ENCODE measurements around the gene MACROD2.
"Not testable (repeated sequence)": the region's sequence is repeated elsewhere in the genome, so short reads cannot be mapped to it uniquely, and the experiment has no call there.

The MACROD2 gene

DNA sequence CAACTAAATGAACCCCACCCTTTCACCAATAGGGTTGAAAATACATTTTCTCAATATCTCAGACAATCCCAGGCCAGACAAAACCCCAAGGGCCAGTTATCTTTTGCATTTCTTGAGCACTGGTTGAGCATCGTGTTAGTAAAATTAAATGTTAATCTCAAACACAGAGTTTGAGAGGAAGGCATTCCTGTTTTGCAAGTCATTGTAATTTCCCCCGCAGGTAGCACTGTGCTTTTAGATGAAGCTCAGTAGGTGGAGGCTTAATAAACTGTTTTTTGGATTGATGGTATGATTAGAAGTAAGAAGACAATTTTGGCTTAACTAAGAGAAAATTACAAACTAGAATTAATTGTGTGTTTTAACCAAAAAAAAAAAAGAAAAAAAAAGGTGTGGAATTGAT, 1340.7 kb downstream of the MACROD2 start:
- no peak for DNase-seq

DNA sequence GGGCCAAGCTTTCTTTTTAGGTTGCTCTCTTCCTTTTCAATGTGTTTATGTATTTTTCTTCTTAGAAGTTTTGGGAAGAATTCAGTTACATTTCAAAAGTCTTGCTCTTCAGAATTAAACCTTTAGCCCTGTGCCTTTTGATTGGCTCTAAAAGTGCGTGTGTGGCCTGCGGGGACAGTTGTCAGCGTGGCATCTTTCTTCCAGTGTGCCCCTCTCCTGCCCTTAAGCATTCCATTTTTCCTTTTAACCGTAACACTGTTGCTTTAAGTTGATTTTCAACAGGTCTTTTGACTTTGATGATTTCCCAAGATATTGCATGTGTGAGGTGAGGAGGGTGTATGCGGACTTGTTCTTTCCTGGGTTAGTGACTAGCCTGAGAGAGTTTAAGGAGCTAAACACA, 1341.2 kb downstream of the MACROD2 start:
- DNase-seq, result no peak

GRCh38 chr20:15339264-15339663, 1343.9 kb downstream of the MACROD2 start:
- DNase-seq, result no peak

DNA sequence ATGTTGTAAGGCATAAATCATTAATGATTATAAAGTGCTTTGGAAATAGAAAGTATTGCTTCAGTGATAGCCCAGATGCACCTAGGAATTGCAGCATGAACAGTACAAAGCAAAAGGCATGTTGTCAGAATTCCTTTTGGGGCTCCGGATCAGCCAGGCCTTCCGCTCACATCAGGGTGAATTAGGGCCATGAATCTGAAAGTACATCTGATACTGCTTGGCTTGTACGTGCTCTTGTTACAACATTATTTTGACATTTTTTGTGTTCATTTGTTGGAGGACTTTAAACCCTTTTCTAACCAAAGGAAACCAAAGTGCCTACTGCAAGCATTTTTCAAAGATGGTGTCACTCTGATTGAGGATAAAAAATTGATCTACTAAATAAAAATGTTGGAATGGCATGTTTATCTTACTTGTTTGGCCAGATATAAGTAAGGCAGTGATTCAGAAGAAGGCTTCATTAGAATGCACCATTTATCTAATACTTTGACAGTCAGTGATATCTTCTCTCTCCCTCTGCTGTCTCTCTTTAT, 1347.7 kb downstream of the MACROD2 start:
- no peak for DNase-seq

GRCh38 chr20:15345287-15345686, 1350.0 kb downstream of the MACROD2 start:
- no peak for DNase-seq

- no peak for DNase-seq
Observed at GRCh38 chr20:15346657-15347280, 1351.5 kb downstream of the MACROD2 start.

DNA sequence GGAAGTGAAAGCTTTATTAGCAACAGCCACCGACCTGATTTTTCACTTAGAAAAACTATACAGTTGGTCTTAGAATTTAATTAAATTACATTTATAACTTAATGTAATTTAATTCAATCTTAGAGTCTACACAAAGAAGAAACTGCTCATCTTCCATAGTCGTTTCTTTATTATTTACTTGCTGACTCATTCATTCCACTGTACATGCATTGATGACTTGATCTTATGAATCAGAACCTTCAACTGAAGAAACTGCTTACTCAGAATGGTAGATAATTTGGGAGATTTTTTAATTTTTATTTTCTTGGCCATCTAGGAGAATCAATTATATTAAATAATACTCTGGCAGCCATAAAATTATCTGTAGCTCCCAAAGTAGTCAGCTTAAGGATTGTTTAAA, 1363.7 kb downstream of the MACROD2 start:
- no peak for DNase-seq

GRCh38 chr20:15362849-15363248, 1367.5 kb downstream of the MACROD2 start:
- no peak for DNase-seq

DNA sequence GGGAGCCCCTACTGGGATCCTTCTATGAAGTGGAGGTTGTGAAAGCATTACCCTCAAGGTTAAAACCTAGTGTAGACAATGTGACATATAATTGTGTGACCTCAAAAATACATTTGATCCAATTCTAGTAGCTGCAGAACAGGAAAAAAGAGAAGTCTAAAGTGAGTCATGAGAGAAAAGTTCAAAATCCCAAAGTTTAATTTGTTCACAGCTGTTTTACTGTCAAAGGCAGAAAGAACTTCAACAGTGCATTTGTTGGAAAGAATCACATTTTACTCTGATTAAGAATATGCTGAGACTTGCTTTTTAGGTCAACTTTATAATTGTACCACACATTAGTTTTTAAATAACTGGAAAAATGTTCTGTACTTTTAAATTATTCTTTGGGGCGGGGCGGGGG, 1369.5 kb downstream of the MACROD2 start:
- DNase-seq, result no peak

- no peak for DNase-seq
Observed at GRCh38 chr20:15370370-15370769, 1375.1 kb downstream of the MACROD2 start.

GRCh38 chr20:15374682-15375081, 1379.4 kb downstream of the MACROD2 start:
- DNase-seq, result no peak

DNA sequence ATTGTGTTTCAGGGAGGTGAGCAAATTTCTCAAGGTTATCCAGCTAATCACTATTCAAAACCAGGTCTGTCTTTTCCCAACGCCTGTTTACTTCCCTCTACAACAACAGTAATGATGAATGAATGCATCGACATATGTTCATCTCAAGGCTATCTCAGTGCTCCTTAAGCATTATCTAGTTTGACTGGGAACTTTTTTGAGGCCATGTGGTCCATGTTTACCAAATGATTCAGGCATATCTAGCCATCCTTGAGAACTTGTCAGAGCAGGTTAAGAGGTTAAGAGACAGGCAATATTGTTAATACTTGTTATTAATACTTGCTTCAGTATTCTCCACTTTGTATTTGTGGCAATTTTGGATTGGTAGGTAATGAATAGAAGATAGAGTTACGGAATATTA, 1380.5 kb downstream of the MACROD2 start:
- no peak for DNase-seq

GRCh38 chr20:15377603-15378002, 1382.3 kb downstream of the MACROD2 start:
- DNase-seq, result not testable (repeated sequence)

GRCh38 chr20:15378151-15378550, 1382.8 kb downstream of the MACROD2 start:
- no peak for DNase-seq

DNA sequence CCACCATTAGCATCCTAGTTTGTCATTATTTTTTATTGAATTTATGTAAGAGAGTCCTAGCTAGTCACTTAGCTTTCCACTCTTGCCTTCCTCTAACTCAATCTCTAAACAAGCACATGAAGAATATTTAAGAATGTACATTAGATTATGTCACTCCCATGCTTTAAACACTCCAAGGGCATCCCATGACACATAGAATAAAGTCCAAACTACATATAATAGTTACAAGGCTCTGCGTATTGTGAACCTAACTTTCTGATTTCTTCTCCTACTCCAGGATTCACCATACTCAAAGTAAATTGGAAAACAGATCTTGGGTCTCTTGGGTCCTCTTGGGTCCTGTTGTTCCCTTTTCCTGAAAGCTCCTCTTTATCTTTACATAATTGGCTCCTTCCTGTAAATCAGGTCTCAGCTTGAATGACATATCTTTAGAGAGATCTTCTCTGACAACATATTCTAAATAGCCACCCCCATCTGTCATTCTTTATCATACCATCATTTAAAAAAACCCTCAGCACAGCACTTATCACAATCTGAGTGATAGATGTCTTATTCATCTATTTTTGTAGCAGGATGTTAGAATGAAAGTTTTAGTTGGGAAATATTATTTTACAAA, 1384.5 kb downstream of the MACROD2 start:
- DNase-seq, result no peak

DNA sequence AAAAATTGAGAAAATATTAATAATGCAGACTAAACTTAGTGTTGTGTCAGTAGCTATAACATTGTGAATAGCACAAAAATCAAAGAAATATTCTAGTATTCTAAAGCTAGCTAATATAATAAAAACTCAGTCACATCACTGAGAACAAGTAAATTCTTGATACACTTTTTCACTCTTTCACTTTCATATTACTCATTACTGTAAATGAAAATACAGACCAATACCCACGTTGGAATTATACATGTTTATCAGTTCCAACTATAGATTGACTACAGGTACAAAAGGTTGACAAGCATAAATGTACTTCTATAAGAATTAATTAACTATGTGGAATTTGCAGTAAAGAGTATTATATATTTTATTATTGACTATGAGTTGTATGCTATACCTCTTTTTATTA, 1385.5 kb downstream of the MACROD2 start:
- no peak for DNase-seq

DNA sequence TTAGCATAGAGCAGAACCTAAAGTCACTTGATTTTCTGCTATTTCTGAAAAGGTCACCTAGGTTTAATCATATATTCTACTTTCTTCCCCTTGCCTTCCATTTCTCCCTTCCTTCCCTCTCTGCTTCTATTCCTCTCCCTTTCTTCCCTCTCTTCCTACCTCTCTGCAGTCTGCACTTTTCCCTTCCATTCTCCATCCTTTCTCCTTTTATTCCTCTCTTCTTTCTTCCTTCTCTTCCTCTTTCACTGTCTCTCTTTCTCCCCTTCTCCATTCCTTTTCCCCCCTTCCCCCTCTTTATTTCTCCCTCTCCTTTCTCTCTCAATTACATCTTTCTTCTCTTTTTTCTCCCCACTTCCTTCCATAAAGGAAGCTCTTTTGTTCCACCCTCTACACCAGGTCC, 1391.9 kb downstream of the MACROD2 start:
- DNase-seq, result no peak

- no peak for DNase-seq
Observed at GRCh38 chr20:15395457-15395856, 1400.1 kb downstream of the MACROD2 start.

GRCh38 chr20:15396026-15396425, 1400.7 kb downstream of the MACROD2 start:
- DNase-seq, result no peak

- no peak for DNase-seq
Observed at GRCh38 chr20:15396900-15397299, 1401.6 kb downstream of the MACROD2 start.

DNA sequence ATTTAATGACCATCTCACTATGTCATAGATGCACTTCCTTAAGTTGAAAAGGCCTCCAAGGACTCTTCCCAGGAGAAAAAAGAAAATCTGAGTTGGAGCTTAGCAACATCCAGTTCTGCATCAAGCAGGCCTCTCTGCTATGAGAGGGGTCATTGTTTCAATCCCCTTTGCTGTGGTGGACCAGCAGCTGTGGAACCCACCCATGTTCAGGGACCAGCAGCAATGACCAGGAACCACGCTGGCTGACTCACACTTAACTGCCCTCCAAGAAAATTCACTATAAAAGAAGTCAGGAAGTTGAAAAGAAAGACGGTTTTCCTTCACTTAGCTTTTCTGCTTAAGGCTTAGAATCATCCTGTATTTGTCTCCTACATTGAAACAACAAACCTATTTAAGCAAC, 1404.5 kb downstream of the MACROD2 start:
- DNase-seq, result no peak

GRCh38 chr20:15406072-15406471, 1410.8 kb downstream of the MACROD2 start:
- no peak for DNase-seq

GRCh38 chr20:15411781-15412180, 1416.5 kb downstream of the MACROD2 start:
- no peak for DNase-seq

DNA sequence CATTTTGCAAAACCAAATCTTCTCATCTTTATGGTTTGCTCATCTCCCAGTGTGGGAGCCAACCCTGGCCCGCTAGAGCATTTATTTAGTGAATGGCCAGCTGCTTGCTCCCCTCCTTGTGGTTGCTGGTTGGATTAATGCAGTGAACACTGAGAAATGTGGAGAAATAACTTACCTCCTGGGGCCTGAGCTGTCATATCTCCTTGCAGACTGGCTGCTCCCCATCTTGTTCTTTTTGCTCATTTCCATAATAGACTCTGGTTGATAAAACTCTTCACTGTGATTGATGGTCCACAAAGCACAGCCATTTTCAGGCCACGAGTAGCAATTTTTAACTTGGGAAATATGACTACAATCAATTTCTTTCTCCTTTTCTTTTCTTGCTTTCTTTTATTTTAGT, 1420.6 kb downstream of the MACROD2 start:
- DNase-seq, result no peak

- DNase-seq, result no peak
Observed at GRCh38 chr20:15419856-15420255, 1424.5 kb downstream of the MACROD2 start.

All from left hindlimb (tissue), 1 donor.